Measurements from ENCODE around the gene UNK.

DNA sequence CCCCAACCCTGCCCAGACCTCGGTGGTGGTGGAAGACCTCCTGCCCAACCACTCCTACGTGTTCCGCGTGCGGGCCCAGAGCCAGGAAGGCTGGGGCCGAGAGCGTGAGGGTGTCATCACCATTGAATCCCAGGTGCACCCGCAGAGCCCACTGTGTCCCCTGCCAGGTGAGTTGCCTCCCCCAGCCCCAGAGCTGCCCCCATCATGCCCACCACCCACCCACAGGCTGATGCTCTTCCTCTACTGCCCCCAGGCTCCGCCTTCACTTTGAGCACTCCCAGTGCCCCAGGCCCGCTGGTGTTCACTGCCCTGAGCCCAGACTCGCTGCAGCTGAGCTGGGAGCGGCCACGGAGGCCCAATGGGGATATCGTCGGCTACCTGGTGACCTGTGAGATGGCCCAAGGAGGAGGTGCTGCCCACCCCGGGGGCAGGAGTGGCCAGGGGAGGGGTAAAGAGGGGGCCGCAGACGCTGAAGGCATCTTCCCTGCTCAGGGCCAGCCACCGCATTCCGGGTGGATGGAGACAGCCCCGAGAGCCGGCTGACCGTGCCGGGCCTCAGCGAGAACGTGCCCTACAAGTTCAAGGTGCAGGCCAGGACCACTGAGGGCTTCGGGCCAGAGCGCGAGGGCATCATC is 28.0 kb upstream of the UNK start:
- TF ChIP-seq CTCF (IDR thresholded peaks at IDR 0.05) (no peak), EZH2 (IDR thresholded peaks at IDR 0.05; ENCODE audit: borderline replicate concordance, insufficient read depth, low read depth, low read length, poor library complexity, severe bottlenecking) (no peak)

Data from B cell (primary cell).